CD14-positive monocyte (primary cell): ENCODE data around the gene CDC42BPB. TPM values are rescaled to one million over a fixed set of nuclear protein-coding genes. Genes with fewer than 3 reads are reported as not detected.

ENCODE experiments used
- DNase-seq, 3 donors: peaks; one replicate each; pipeline ENCODE4 v3.0.0-alpha.2; 2011 to 2022
- H2AFZ ChIP-seq: 2 replicates; pipeline ENCODE4 v1.6.0; 2012; ENCODE audit warnings: mild to moderate bottlenecking, low read depth, low read length, inconsistent platforms; ENCODE audit not compliant: insufficient read depth, poor library complexity, severe bottlenecking
- H3K27ac ChIP-seq, 2 donors: 1 replicate in 1 of 2; 2 replicates in 1 of 2; pipeline ENCODE4 v1.5.1; 2012 to 2013; ENCODE audit warnings: low read length in 2 of 2, control low read depth in 1 of 2, inconsistent platforms in 1 of 2, low read depth in 1 of 2, mild to moderate bottlenecking in 1 of 2
- H3K27me3 ChIP-seq, 2 donors: one replicate each; pipeline versions ENCODE4 v1.6.0 to v1.6.1; 2011 to 2013; ENCODE audit warnings: low read length in 2 of 2; ENCODE audit not compliant: control insufficient read depth in 2 of 2, insufficient read depth in 2 of 2
- H3K36me3 ChIP-seq, 2 donors: replicated peaks in 1 of 2; 1 replicate in 1 of 2; 2 replicates in 1 of 2; pipeline versions ENCODE4 v1.5.1 to v1.6.1; 2012 to 2013; ENCODE audit warnings: low read length in 2 of 2, control low read depth in 1 of 2, inconsistent platforms in 1 of 2, mild to moderate bottlenecking in 1 of 2; ENCODE audit not compliant: insufficient read depth in 2 of 2, control insufficient read depth in 1 of 2
- H3K4me1 ChIP-seq, 2 donors: 1 replicate in 1 of 2; 2 replicates in 1 of 2; pipeline versions ENCODE4 v1.5.1 to v1.6.1; 2012 to 2013; ENCODE audit warnings: low read length in 2 of 2, control low read depth in 1 of 2, inconsistent platforms in 1 of 2, mild to moderate bottlenecking in 1 of 2, moderate library complexity in 1 of 2; ENCODE audit not compliant: insufficient read depth in 2 of 2, control insufficient read depth in 1 of 2
- H3K4me2 ChIP-seq: replicated peaks from 2 replicates; pipeline ENCODE3; 2012; ENCODE audit warnings: low read length, moderate library complexity, mild to moderate bottlenecking; ENCODE audit not compliant: poor library complexity, severe bottlenecking; ENCODE audit errors: extremely low read depth
- H3K4me3 ChIP-seq, 3 experiments: fragments of 200-600 bp in 1 of 3; sonication (generic) in 1 of 3; replicated peaks in 1 of 3; 1 replicate in 2 of 3; 2 replicates in 1 of 3; pipeline ENCODE4 v1.5.1; 2011 to 2013; ENCODE audit warnings: low read length in 3 of 3, mild to moderate bottlenecking in 3 of 3, control low read depth in 2 of 3, low read depth in 2 of 3, inconsistent platforms in 1 of 3, moderate library complexity in 1 of 3
- H3K79me2 ChIP-seq: 2 replicates; pipeline ENCODE4 v1.6.0; 2012; ENCODE audit warnings: mild to moderate bottlenecking, control low read depth, inconsistent platforms, low read length, moderate library complexity; ENCODE audit not compliant: insufficient read depth
- H3K9ac ChIP-seq: 2 replicates; pipeline ENCODE4 v1.6.0; 2017; ENCODE audit warnings: low read length, mild to moderate bottlenecking; ENCODE audit not compliant: insufficient read depth, poor library complexity, severe bottlenecking
- H3K9me3 ChIP-seq, 2 donors: replicated peaks in 1 of 2; 1 replicate in 1 of 2; 2 replicates in 1 of 2; pipeline versions ENCODE4 v1.5.1 to v1.6.1; 2012 to 2013; ENCODE audit warnings: low read length in 2 of 2, control low read depth in 1 of 2; ENCODE audit not compliant: control insufficient read depth in 1 of 2, insufficient read depth in 1 of 2
- H4K20me1 ChIP-seq: 2 replicates; pipeline ENCODE4 v1.6.0; 2012; ENCODE audit warnings: mild to moderate bottlenecking, low read length, control low read depth, moderate library complexity; ENCODE audit not compliant: insufficient read depth
- H3K27ac Mint-ChIP-seq, 7 donors: one replicate each; pipeline ENCODE4 v1.8.0; 2020; ENCODE audit warnings: mild to moderate bottlenecking in 7 of 7, mixed read lengths in 7 of 7, moderate library complexity in 6 of 7, inconsistent platforms in 2 of 7
- H3K27me3 Mint-ChIP-seq, 3 donors: one replicate each; pipeline ENCODE4 v1.8.0; 2021 to 2022; ENCODE audit warnings: low read depth in 3 of 3, mild to moderate bottlenecking in 3 of 3, mixed read lengths in 3 of 3, moderate library complexity in 3 of 3, inconsistent platforms in 1 of 3
- H3K36me3 Mint-ChIP-seq, 2 donors: one replicate each; pipeline ENCODE4 v1.8.0; 2020; ENCODE audit warnings: mixed read lengths in 2 of 2, inconsistent platforms in 1 of 2, mild to moderate bottlenecking in 1 of 2
- H3K4me1 Mint-ChIP-seq: one replicate; pipeline ENCODE4 v1.8.0; 2020; ENCODE audit warnings: mild to moderate bottlenecking, mixed read lengths
- H3K4me3 Mint-ChIP-seq, 2 donors: one replicate each; pipeline ENCODE4 v1.8.0; 2020; ENCODE audit warnings: mild to moderate bottlenecking in 2 of 2, mixed read lengths in 2 of 2, moderate library complexity in 1 of 2
- H3K9me3 Mint-ChIP-seq, 7 donors: one replicate each; pipeline ENCODE4 v1.8.0; 2020 to 2022; ENCODE audit warnings: mixed read lengths in 7 of 7, mild to moderate bottlenecking in 6 of 7, moderate library complexity in 6 of 7, inconsistent platforms in 2 of 7
- CTCF ChIP-seq: fragments of 200-600 bp; IDR thresholded peaks from one replicate; pipeline ENCODE4 v1.8.0; 2022; ENCODE audit warnings: antibody characterized with exemption, mild to moderate bottlenecking
- WGBS: methylation state at CpG from one replicate; pipeline ENCODE4 v1.1.5; 2013; ENCODE audit warnings: missing lambda C conversion rate; ENCODE audit not compliant: insufficient coverage; 5-methylcytosine and 5-hydroxymethylcytosine counted together
- intact Hi-C, 2 donors: fragments of 100-400 bp; cut with micrococcal nuclease; formaldehyde crosslinking; loops; one replicate each; pipeline versions ENCODE4 v1.15.0 to v1.15.1; 2023
- polyA plus RNA-seq, 3 donors: library from polyadenylated mRNA; depleted of rRNA in 1 of 3; unstranded in 2 of 3; stranded (reverse) in 1 of 3; fragments of 300-500 nt in 2 of 3; fragments of >200 nt in 1 of 3; fragmentation: Illumina TruSeq in 2 of 3; gene quantifications; 1 replicate in 2 of 3; 2 replicates in 1 of 3; pipeline ENCODE4 v1.2.3, GENCODE V29; 2012 to 2021

The CDC42BPB gene
- polyA plus RNA-seq, 3 donors: 0.25 to 19.0 (median 0.60) TPM

DNA sequence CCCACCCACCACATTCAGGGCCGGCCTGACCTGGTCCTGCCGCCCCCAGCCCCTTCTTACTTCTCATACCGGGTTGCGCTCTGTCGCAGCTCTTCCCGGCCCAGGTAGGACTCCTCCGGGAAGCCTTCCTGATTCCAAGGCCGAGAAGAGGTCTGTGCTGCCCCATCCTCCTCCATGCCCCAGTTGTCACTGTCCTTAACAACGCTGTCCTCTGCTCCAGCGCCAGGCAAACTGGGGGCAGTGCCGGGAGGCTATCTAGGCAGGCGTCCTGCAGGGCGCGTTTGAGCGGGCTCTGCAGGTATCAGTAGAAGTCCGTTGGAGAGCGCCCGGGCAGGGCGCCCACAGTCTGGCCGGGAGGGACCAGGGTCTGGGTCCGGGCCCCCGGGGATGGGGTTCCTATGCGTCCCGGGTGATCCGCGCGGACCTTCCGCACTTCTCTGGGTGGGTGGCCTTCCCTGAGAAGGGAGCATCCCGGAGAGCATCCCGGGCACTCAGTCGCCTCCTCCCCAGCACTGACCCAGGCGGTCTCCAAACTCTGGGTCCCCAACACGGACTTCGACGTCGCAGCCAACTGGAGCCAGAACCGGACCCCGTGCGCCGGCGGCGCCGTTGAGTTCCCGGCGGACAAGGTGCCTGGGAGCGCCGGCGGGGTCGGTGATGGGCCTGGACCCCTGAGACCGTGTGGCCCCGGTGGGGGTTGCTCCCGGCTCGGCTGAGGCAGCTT lies 134.0 kb downstream of the CDC42BPB start:
- Mint-ChIP-seq H3K36me3 (no peaks in the 10 kb centered on the region), H3K4me3 (peak overlapping the region in 1 of 2 donors; percentile 72), H3K9me3 (peaks cover 0 to 10% (median 1%) of the 10 kb centered on the region in 7 donors), H3K27me3 (peaks cover 22 to 45% (median 36%) of the 10 kb centered on the region in 3 donors), H3K27ac (no peak overlapping the region), H3K4me1 (peaks cover 12% of the 10 kb centered on the region)
- Histone ChIP-seq H3K4me3 (no peak overlapping the region), H3K27ac (no peak overlapping the region), H3K9ac (no peak overlapping the region), H3K79me2 (no peaks in the 10 kb centered on the region), H2AFZ (no peak overlapping the region), H3K4me2 (no peak overlapping the region), H3K9me3 (peaks cover 0 to 13% of the 10 kb centered on the region in 2 donors), H3K36me3 (no peaks in the 10 kb centered on the region), H3K27me3 (peaks cover 22 to 74% of the 10 kb centered on the region in 2 donors), H3K4me1 (peaks cover 9% of the 10 kb centered on the region in 2 donors), H4K20me1 (peaks cover 1% of the 10 kb centered on the region)
- intact Hi-C loops: no loop called here
- no peak for DNase-seq
- 10% methylated on average over 53 of the region's 53 CpGs for WGBS
- TF ChIP-seq CTCF: no peak

GRCh38 chr14:102922490-102923200 lies 134.7 kb downstream of the CDC42BPB start, which contains the start of gene AMN:
TSS of gene AMN (plus strand) at chr14:102922663. CDS start at chr14:102922689, 26 bp downstream.
- no peaks in the 10 kb centered on the region for H3K36me3 Mint-ChIP-seq
- H3K27ac Mint-ChIP-seq: no peak within 1 kb of the TSS
- no peak for TF ChIP-seq CTCF
- H3K9me3 Mint-ChIP-seq: peaks cover 0 to 8% (median 0%) of the 10 kb centered on the region in 7 donors
- Histone ChIP-seq H4K20me1 (peaks cover 7% of the 10 kb centered on the region), H3K4me3 (no peak within 1 kb of the TSS), H3K79me2 (no peaks in the 10 kb centered on the region), H3K36me3 (no peaks in the 10 kb centered on the region), H3K9me3 (peaks cover 0 to 13% of the 10 kb centered on the region in 2 donors), H3K27me3 (peaks cover 22 to 67% of the 10 kb centered on the region in 2 donors), H2AFZ (no peak within 1 kb of the TSS), H3K4me2 (no peak within 1 kb of the TSS), H3K9ac (no peak within 1 kb of the TSS), H3K27ac (no peak within 1 kb of the TSS), H3K4me1 (peaks cover 1 to 2% of the 10 kb centered on the region in 2 donors)
- peaks cover 15 to 39% (median 29%) of the 10 kb centered on the region in 3 donors for H3K27me3 Mint-ChIP-seq
- H3K4me1 Mint-ChIP-seq: peaks cover 6% of the 10 kb centered on the region
- WGBS: 11% methylated on average over 50 of the region's 56 CpGs
- DNase-seq: no peak
- H3K4me3 Mint-ChIP-seq: peak within 1 kb of the TSS in 1 of 2 donors; percentile 72
- intact Hi-C loops: no loop called here
